ENCODE results near the gene CCL27.

Gene CCL27, protein sequence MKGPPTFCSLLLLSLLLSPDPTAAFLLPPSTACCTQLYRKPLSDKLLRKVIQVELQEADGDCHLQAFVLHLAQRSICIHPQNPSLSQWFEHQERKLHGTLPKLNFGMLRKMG

DNA sequence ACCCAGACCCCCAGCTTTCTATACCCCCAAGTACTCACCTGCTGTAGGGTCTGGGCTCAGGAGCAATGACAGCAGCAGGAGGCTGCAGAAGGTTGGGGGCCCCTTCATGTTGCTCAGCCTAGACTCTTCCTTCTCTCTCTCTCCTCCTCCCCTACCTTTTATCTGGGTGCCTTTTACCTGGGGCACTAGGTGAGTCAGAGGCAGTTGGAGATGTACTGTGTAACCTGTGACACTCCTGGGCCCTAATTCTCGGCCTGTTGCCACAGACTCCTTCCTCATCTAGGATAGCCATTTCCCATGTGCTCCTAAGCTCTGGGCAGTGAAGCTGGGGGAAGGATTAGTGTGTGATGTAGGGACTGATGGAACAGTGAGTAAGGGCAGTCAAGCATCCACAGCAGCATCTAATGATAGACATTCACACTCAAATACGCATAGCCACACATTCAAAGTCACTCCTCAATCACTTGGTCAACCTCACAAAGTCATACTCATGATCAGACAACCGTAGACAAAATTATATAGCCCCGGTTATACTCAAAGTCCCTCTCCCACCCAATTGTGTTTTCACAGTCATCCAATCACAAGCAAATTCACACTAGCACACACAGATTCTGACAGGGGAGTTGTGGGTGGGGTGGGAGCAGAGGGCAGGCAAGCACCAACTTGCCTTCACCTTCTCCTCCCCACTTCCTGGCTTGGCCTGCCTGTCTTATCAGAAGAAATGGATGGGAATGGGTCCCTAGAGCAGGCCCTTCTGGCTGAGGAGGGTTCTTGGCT lies at the start of gene CCL27:
Gene CCL27 (minus strand): TSS at position 132 of the 777 bp plus-strand sequence. CDS start 24 bp downstream, at position 108.
- DNase-seq (ENCODE audit: low read depth, low spot score), result no peak

- DNase-seq (ENCODE audit: low read depth, low spot score), result no peak
These were observed 49.7 kb upstream of the CCL27 start for GRCh38 chr9:34712140-34712539.

DNA sequence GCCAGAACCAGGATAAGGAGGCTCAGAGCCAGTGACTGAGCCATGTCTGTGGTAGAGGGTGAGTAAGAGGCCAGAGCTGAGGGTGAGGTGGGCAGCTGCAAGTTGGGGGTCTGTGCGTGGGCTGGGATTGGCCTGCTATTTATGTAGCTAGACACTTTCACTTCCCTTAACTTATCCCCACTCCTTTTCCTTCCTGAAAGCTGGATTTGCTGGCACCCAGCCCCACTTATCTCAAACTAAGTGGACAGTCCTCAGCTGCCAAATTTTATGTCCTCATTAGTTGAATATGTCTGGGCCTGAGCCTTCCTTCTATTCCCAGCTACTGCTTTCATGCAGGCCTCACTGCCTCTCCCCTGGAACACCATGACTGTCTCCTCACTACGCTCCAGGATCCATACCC lies 47.6 kb upstream of the CCL27 start, which contains the start of gene CCL21:
Gene CCL21 (minus strand): TSS at position 114 of the 400 bp plus-strand sequence. CDS start 70 bp downstream, at position 44.
- no peak for DNase-seq (ENCODE audit: low read depth, low spot score)

- no peak for DNase-seq (ENCODE audit: low read depth, low spot score)
These were observed 46.9 kb upstream of the CCL27 start for GRCh38 chr9:34709196-34709978.

DNA sequence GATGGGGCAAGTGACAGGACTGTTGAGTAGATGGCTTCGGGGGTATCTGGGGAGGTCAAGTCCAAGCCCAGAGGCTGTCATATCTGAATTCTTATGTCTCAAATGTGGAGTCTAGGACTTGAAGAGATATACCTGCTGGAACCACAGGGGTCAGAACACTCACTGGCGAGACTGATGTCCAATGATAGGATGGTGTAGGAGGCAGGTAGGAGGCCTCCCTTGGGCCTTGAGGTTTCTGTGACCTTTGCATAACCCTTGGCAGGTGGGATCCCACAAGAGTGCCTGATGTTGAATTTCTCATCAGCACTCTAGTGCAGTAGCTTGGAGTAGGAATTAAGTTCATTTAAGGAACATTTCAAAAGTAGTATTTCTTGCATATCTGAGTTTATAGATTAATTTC lies 44.7 kb upstream of the CCL27 start:
- no peak for DNase-seq (ENCODE audit: low read depth, low spot score)

DNA sequence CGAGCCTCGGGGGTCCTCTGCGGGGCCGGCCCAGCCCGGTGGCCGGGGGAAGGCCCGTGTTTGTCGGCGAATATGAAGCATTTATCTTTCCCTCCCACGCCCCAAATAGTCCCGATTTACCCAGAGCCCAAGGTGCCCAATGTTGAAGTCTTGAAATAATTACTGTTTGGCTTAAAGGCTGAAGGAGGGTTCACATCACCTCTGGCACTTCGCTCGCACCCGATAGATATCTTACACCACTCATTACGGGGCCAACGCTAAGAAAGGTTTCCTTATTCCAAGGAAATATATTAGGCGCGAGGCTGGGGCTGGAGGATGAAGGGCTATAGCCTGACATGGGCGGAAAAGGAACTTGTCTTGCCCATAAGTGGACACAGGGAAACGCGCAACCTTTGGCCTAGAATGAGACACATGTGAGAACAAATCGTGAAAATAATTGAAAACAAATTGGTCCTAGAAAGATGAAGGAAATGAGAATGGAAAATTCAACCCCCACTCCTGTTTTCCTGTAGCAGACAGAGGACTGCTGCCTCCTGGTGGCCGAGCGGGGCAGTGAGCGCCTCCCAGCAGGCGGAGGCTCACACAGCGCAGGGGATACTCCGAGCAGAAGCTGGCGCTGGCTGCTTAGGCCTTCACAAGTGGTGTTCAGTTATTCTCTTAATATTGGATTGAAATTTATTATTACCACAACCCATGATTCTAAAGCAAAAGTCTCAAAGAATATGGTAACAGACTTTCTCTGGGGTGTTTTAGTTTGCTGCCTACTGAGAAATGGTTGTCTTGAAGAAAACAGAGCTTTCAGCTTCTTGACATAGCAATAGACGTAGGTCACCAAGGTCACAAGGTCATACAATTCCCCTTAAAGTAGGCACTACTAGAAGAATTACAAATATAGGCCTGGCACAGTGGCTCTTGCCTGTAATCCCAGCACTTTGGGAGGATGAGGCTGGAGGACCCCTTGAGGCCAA lies 39.6 kb upstream of the CCL27 start:
- peak; percentile 9 for DNase-seq (ENCODE audit: low read depth, low spot score)

GRCh38 chr9:34701023-34701768 lies 38.7 kb upstream of the CCL27 start:
- DNase-seq (ENCODE audit: low read depth, low spot score), result peak; percentile 15

DNA sequence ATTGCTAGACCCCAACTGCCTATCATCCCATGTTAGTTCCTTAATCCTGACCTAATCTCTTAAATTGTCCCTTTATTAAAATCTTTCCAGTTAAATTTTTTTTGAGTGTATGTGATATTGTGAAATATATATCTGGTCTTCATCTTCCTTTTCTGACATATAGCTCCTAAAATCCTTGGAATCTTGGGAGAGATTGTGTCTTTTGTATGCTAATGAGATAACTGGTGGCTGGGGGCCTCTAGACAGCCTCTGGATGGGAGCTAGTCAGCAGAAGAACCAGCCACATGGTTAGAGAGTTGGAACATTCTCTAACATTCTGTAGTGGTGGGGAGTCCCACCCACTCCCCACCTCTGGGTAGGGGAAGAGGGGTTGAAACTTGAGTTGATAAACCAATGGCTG lies 32.4 kb upstream of the CCL27 start:
- DNase-seq (ENCODE audit: low read depth, low spot score), result no peak

DNA sequence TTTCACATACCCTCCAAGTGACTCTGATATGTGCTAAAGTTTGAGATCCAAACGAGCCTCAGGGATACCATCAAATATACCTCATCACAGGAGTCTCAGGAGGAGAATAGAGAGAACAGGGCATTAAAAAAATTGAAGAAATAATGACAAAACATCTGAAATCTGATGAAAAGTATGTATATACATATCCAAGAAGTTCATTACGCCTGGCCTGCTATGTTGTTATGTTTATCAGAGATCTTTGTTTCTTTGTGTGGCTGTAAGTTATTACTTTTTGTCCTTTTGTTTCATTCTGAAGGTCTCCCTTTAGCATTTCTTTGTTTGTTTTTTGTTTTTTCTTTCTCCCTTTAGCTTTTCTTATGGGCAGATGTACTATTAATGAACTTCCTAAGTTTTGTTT lies 31.1 kb upstream of the CCL27 start:
- no peak for DNase-seq (ENCODE audit: low read depth, low spot score)

GRCh38 chr9:34691936-34692315 lies 29.5 kb upstream of the CCL27 start:
- no peak for DNase-seq (ENCODE audit: low read depth, low spot score)

DNA sequence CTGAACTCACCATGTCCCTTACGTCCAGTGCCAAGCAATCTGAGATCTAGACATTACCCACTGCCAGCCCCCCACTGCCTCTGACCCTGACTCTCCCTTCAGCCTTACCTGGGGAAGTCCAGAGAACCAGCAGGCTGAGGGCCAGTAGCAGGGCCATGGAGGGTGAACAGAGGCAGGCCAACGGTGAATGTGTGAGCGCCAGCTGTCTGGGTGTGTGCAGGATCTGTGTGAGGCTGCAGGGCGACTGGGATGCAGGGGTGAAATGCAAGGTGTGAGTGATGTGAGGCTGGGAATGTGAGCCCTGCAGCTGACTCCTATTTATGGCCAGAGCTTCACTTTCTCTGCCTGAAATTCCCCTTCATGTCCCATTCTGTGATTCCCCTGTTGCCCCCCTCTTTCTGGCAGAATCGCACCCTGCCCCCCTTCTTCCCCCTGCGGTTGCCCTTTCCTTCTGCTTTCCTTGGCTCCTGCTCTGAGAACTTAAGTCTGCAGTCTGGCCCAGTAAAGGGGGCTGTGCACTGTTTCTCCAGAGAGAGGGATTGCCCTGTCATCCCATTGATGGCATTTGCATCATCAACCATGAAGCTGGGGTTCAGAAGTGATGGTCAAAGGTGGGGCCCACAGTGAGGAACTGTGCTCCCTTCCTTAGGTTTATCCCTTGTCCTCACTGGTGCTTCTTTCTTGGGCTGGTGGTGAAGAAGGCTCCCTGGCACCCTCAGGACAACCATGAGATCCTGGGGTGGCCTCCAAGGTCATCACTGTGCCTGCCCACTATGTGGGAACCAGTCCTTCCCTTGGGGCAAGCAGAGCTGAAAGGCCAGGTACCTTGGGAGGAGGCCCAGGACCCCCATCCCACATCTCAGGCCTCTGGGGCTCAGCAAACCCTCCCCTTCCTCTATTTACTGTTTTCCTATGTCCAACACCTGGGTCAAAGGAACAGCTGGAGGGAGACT lies 28.8 kb upstream of the CCL27 start, which contains the start of gene CCL19:
Gene CCL19 (minus strand): TSS at position 294 of the 953 bp plus-strand sequence. CDS start 137 bp downstream, at position 157.
- DNase-seq (ENCODE audit: low read depth, low spot score), result no peak

DNA sequence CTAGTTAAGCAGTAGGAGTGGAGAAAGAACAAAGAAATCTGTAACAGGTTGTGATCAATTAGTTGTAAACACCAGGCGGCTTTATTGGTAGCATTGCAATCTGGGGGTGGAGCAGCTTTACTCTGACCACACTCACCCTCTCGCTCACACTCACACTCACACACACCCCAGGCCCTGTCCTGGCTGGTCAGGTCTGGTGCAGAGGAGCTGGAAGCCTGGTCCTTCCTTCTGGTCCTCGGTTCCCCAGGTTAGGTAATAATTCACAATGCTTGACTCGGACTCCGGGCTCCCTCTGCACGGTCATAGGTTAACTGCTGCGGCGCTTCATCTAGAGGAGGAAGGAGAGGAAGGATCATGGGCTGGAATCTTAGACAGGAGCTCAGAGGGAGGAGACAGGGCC lies 27.1 kb upstream of the CCL27 start:
- no peak for DNase-seq (ENCODE audit: low read depth, low spot score)

- DNase-seq (ENCODE audit: low read depth, low spot score), result no peak
These were observed 26.6 kb upstream of the CCL27 start for GRCh38 chr9:34689116-34689470.

- no peak for DNase-seq (ENCODE audit: low read depth, low spot score)
These were observed 26.1 kb upstream of the CCL27 start for GRCh38 chr9:34688329-34689115.

- DNase-seq (ENCODE audit: low read depth, low spot score), result no peak
These were observed 25.0 kb upstream of the CCL27 start for GRCh38 chr9:34687276-34688030.

DNA sequence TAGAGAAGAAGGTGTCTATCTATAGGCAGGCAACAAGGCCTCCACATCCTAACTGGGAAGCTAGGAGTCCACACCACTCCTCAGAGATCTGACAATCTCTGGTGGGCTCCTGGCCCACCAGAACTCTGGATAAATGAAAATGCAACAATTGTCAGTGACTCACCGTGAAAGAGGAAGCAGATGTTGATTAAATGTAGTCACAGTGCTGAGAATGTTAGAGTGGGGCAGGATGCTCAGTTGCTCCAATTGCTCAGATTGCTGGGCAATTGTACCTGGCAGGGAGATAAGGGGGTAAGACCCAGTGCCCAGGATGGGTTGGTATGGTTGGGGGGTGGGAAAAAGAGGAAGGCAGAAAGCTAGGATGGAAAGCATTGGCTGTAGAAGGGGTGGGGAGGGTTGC lies 24.3 kb upstream of the CCL27 start:
- no peak for DNase-seq (ENCODE audit: low read depth, low spot score)

DNA sequence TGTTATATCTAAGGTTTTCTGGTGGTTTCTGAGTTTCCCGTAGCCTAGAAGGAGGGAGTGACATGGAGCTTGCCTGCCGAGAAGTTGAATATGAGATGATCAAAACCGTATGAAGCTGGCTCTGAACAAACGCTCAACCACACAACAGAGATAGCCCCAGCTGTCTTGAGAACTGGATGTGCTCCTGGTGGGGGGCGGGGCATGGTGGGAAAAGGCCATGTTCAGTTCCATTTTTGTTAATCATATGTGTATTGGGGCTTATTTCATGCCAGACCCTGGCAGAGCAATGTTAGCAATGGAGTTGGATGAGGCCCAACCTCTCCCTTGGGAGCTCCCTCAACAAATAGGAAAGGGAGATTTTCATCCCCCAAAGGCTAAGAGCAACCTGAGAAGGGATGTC lies 23.8 kb upstream of the CCL27 start:
- no peak for DNase-seq (ENCODE audit: low read depth, low spot score)

- no peak for DNase-seq (ENCODE audit: low read depth, low spot score)
These were observed 23.1 kb upstream of the CCL27 start for GRCh38 chr9:34685591-34685990.

Measured in iPS DF 19.7 (cell line).